GM21381 (cell line): ENCODE data around the gene GOLGA8A.
"Not testable (repeated sequence)": the region's sequence is repeated elsewhere in the genome, so short reads cannot be mapped to it uniquely, and the experiment has no call there.

Experiments used
- ATAC-seq: cut with Tn5 transposase; IDR thresholded peaks from one replicate; pipeline ENCODE4 v1.9.1; 2021; ENCODE audit warnings: mild to moderate bottlenecking, moderate library complexity; ENCODE audit not compliant: unreplicated experiment

GOLGA8A gene, protein sequence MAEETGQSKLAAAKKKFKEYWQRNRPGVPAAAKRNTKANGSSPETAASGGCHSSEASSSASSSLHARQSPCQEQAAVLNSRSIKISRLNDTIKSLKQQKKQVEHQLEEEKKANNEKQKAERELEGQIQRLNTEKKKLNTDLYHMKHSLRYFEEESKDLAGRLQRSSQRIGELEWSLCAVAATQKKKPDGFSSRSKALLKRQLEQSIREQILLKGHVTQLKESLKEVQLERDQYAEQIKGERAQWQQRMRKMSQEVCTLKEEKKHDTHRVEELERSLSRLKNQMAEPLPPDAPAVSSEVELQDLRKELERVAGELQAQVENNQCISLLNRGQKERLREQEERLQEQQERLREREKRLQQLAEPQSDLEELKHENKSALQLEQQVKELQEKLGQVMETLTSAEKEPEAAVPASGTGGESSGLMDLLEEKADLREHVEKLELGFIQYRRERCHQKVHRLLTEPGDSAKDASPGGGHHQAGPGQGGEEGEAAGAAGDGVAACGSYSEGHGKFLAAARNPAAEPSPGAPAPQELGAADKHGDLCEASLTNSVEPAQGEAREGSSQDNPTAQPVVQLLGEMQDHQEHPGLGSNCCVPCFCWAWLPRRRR

GRCh38 chr15:34437687-34438086, at the start of gene GOLGA8A:
Gene GOLGA8A, minus strand, starts transcription at chr15:34437808. Its CDS starts 48,117 bp downstream, at chr15:34389691.
- ATAC-seq: peak; percentile 77

DNA sequence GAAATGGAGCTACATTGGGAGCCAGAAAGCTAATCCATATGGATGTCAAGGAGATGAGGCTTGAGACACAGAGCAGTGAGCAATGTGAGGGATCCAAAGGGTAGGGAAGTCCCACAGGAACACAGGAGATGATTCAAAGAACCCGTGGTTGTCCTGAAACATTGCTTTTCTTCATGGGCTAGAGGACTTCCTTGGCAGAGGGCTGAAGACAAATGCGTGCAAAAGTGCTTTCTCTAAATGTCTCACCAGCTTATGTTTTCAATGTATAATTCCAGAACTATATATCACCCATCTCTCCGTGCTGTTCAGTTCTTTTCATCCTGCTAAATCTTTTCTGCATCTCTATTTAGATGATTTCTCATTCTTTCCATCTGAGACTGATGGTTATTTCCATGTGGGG, 46.0 kb upstream of the GOLGA8A start:
- ATAC-seq: no peak

GRCh38 chr15:34481370-34481769, 43.8 kb upstream of the GOLGA8A start:
- no peak for ATAC-seq

GRCh38 chr15:34473840-34474239, 36.2 kb upstream of the GOLGA8A start:
- ATAC-seq: no peak

GRCh38 chr15:34472947-34473346, 35.3 kb upstream of the GOLGA8A start:
- no peak for ATAC-seq

DNA sequence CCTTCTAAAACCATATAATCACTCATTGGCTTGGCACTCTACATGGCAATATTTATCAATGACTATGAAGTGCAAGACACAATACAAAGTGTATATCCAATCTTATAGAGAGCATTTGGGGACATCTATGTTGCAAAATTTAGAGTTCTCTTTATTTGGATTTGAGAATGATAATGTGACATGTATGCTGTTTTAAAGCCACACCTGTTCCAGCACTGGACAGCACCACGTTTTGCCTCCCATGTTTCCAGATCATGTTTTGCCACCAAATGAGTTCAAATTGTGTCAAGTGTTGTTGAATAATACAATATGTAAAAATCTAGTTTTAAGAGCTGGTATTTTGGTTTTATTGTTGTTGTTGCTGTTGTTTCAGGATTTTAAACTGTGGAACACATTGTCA, 33.3 kb upstream of the GOLGA8A start:
- ATAC-seq: no peak

DNA sequence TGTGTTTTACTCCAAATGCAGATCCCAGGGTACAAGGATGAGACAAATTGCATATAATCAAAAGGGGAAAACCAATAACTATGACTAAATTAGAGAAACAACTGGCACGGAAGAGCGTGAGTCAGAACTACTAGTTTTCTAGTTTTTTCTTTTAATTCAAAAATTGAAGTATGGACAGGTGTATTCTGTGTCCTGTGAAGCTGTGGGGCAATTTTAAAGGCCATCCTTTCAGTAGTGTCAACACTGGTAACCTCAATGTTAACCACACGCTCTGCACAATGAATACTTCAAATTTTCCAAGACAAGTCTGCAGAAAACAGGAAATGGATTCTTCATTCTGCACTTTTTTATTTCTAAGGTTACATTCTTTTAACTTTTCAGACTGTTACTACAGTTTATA, 32.5 kb upstream of the GOLGA8A start:
- ATAC-seq: no peak

DNA sequence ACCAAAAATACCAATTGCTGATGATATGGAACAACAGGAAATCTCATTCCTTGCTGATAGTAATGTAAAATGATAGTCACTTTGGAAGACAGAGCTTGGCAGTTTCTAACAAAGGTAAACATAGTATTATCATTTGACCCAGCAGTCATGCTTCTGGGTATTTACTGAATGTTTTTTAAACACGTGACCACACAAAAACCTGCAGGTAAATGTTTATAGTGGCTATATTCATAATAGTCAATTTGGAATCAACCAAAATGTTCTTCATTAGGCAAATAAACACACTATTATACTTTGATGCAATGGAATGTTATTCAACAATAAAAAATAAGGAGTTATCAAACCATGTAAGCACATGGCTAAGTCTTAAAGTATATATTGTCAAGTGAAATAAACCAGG, 24.1 kb upstream of the GOLGA8A start:
- ATAC-seq: no peak

GRCh38 chr15:34460451-34460850, 22.8 kb upstream of the GOLGA8A start:
- ATAC-seq: no peak

DNA sequence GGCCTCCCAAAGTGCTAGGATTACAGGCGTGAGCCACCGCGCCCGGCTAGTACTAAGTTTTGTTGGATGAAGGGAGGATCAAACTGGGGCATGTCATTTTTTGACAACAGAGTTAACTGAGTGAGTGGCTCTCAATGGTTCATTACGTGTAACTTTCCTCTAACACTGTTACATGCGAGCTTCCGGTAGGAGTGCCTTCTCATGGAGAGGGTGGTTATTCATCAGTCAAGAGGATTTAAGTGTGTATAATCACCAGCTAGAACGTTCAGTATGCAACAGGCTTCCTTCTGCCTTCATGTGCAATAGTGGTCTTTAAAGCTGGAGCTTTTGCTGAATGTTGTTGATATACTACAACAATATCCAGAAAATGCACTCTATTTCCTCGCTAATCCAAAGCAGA, 19.1 kb upstream of the GOLGA8A start:
- ATAC-seq: no peak

DNA sequence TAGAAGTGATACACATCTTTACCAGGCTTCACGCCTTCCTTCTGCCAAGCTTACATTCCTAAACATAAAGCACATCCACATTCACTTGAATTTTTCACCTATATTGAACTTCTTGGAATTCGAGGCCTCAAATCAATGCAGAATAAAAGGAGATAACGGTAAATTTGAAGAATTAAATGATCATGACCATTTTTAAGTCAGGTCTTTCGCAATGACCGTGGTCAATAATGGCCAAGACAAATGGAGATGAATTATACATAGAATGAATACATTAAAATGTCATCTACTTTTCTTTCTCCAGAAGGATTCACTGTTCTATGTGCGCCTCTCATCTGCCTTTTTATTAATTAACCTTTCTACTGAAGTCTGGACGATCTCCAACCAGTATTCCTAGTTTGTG, 5.3 kb upstream of the GOLGA8A start:
- no peak for ATAC-seq

DNA sequence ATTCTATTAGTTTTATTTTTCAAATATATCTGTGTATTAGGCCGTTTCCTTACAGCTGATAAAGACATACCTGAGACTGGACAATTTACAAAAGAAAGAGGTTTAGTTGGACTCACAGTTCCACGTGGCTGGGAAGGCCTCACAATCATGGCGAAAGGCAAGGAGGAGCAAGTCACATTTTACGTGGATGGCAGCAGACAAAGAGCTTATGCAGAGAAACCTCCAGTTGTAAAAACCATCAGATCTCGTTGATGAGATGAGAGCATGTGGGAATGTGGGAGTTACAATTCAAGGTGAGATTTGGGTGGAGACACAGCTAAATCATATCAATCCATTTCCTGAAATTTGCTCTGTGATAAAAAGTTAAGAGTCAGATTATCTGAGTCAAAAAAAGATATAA, 2.3 kb upstream of the GOLGA8A start:
- no peak for ATAC-seq

GRCh38 chr15:34436956-34437442, 609 bp downstream of the GOLGA8A start:
- ATAC-seq: peak; percentile 58

DNA sequence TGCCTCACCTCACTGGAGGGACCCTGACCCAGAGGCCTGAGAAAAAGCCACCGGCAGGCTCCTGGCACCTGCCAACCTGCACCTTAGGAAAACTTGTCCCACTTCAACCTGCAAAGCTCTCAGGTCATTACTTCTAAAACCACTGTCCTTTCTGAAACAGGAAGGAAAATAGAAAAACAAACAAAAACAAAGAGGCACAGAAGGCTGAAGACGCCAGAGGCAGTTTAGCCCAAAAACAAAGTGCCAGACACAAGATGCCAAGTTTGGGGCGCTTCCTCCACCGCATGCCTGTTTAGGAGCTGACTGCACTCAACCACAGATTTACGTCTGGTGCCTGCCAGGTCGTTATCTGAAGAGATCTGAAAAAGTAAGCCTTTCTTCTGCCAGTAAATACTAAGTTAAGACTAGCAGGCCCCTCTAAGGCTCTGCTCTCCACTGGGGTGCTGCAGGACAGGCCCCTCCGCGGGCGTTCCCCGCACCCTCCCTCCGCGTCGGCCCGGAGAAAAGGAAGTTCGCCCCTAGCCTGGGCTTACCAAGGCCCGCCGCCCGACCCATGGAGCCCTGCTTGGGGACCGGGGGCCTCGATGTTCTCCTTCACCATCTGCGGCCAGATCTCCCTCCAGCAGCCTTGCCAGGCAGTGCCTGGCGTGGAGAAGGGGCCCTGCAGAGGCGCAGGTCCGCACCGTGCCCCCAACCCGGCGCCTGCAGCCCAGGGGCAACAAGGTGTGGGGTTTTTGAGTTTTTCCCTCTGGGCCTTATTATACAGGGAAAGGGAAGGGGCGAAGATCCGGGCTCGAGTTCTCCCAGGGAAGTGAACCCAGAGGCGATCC, 1.3 kb downstream of the GOLGA8A start:
- peak; percentile 21 for ATAC-seq

GRCh38 chr15:34435658-34436057, 1.9 kb downstream of the GOLGA8A start:
- ATAC-seq: no peak

- no peak for ATAC-seq
These were observed 2.8 kb downstream of the GOLGA8A start for GRCh38 chr15:34434627-34435305.

GRCh38 chr15:34433956-34434626, 3.5 kb downstream of the GOLGA8A start:
- ATAC-seq: not testable (repeated sequence)

- not testable (repeated sequence) for ATAC-seq
These were observed 7.0 kb downstream of the GOLGA8A start for GRCh38 chr15:34430642-34431041.

DNA sequence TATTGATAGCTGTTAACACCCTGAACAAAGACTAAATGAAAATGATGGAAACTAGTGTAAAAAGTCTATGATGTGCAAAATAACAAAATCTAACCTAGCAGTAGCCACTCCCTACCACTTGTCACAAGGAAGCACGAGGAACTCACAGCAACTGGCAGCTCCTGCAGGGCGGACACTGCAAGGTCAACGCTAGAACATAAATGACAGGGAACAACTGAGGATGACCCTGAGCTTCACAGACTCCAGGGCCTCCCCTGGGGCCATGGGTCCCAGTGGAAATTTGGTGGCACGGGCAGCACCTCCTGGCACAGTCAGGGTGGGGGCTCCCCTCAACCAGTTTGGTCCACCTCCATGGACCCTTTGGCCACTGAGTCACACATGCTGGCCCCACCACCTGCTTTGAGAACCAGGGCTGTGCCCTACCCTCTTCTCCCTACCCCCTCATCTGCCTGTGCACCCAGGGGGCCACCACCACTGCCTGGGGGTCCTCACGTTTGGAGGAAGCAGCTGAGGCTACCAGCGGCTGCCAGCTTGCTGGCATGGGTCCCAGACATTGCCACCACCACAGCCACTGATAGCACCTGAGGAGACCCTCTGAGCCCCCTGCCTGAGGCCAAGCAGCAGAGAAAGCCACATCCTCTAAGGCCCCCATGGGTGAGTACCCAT, 14.1 kb downstream of the GOLGA8A start:
- not testable (repeated sequence) for ATAC-seq

- ATAC-seq: not testable (repeated sequence)
These were observed 16.7 kb downstream of the GOLGA8A start for GRCh38 chr15:34420953-34421352.
